ENCODE data around the gene MBNL1.

GRCh38 chr3:152375546-152375945 is 106.8 kb downstream of the MBNL1 start:
- no peak for TF ChIP-seq CTCF (IDR thresholded peaks at IDR 0.05; ENCODE audit: poor library complexity, severe bottlenecking)
- TF ChIP-seq SMC3 (conservative IDR thresholded peaks at IDR 0.05; ENCODE audit: poor library complexity), result no peak
- no peak for TF ChIP-seq EP300 (conservative IDR thresholded peaks at IDR 0.05; ENCODE audit: poor library complexity, severe bottlenecking)
- no peak for TF ChIP-seq EZH2 (IDR thresholded peaks at IDR 0.05; ENCODE audit: borderline replicate concordance, insufficient read depth, low read length, poor library complexity, severe bottlenecking)
- TF ChIP-seq TAF1 (IDR thresholded peaks at IDR 0.05; ENCODE audit: low read depth), result no peak
- no peak for TF ChIP-seq RAD21 (conservative IDR thresholded peaks at IDR 0.05)
- TF ChIP-seq MXI1 (conservative IDR thresholded peaks at IDR 0.05; ENCODE audit: poor library complexity, severe bottlenecking), result no peak

Measured in neural cell (in vitro differentiated cells).